Measurements from ENCODE around the gene EEF2K.

EEF2K gene

GRCh38 chr16:22321340-22322001 lies 115.4 kb downstream of the EEF2K start:
- DNase-seq: peak; percentile 36 to 56

- DNase-seq: no peak
Observed at GRCh38 chr16:22322021-22322471, 116.0 kb downstream of the EEF2K start.

- no peak for DNase-seq
Observed at GRCh38 chr16:22322741-22323140, 116.7 kb downstream of the EEF2K start.

GRCh38 chr16:22323173-22323958 lies 117.3 kb downstream of the EEF2K start:
- no peak for DNase-seq

- DNase-seq: no peak
Observed at GRCh38 chr16:22323959-22324786, 118.1 kb downstream of the EEF2K start.

GRCh38 chr16:22324787-22325597 lies 118.9 kb downstream of the EEF2K start:
- no peak for DNase-seq

GRCh38 chr16:22325598-22326368 lies 119.7 kb downstream of the EEF2K start:
- DNase-seq: no peak

GRCh38 chr16:22326369-22326652 lies 120.2 kb downstream of the EEF2K start:
- DNase-seq: no peak

- no peak for DNase-seq
Observed at GRCh38 chr16:22326771-22327445, 120.8 kb downstream of the EEF2K start.

GRCh38 chr16:22327446-22327775 lies 121.3 kb downstream of the EEF2K start:
- no peak for DNase-seq

- DNase-seq: no peak
Observed at GRCh38 chr16:22328081-22328725, 122.1 kb downstream of the EEF2K start.

- no peak for DNase-seq
Observed at GRCh38 chr16:22329199-22329695, 123.2 kb downstream of the EEF2K start.

GRCh38 chr16:22330326-22330725 lies 124.2 kb downstream of the EEF2K start:
- DNase-seq: no peak

- DNase-seq: no peak
Observed at GRCh38 chr16:22333457-22333994, 127.4 kb downstream of the EEF2K start.

- DNase-seq: no peak
Observed at GRCh38 chr16:22335668-22336246, 129.7 kb downstream of the EEF2K start.

GRCh38 chr16:22336581-22336980 lies 130.5 kb downstream of the EEF2K start:
- no peak for DNase-seq

GRCh38 chr16:22337045-22337444 lies 131.0 kb downstream of the EEF2K start:
- DNase-seq: no peak

GRCh38 chr16:22337849-22338635 lies 132.0 kb downstream of the EEF2K start:
- no peak for DNase-seq
